ENCODE data around the gene NUP98.
"Not testable (repeated sequence)": the region's sequence is repeated elsewhere in the genome, so short reads cannot be mapped to it uniquely, and the experiment has no call there.

Gene NUP98

DNA sequence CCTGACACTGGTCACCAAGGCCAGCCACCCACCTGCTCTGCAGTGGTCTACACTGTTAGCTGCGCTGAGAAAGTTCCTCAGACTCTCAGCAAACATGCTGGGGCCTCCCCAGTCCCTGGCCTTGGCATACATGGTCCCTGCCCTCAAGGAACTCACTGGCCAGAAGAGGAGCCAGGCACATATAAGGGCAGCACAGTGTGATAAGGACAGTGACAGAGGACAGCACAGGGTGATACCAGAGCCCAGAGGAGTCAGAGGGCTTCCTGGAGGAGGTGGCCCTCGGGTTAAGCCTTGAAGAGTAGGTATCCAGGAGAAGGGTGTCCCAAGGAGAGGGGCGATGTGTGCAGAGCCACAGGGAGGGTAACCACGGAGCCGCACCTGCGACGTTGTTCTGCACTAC, 151.8 kb downstream of the NUP98 start:
- TF ChIP-seq, protein P1, sequence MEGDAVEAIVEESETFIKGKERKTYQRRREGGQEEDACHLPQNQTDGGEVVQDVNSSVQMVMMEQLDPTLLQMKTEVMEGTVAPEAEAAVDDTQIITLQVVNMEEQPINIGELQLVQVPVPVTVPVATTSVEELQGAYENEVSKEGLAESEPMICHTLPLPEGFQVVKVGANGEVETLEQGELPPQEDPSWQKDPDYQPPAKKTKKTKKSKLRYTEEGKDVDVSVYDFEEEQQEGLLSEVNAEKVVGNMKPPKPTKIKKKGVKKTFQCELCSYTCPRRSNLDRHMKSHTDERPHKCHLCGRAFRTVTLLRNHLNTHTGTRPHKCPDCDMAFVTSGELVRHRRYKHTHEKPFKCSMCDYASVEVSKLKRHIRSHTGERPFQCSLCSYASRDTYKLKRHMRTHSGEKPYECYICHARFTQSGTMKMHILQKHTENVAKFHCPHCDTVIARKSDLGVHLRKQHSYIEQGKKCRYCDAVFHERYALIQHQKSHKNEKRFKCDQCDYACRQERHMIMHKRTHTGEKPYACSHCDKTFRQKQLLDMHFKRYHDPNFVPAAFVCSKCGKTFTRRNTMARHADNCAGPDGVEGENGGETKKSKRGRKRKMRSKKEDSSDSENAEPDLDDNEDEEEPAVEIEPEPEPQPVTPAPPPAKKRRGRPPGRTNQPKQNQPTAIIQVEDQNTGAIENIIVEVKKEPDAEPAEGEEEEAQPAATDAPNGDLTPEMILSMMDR (IDR thresholded peaks at IDR 0.05; ENCODE audit: control insufficient read depth, extremely low read depth, insufficient read depth): no peak
- no peak overlapping the region for H3K4me3 ChIP-seq (ENCODE audit: low read depth, low read length)
- no peak for DNase-seq (ENCODE audit: low read depth)

DNA sequence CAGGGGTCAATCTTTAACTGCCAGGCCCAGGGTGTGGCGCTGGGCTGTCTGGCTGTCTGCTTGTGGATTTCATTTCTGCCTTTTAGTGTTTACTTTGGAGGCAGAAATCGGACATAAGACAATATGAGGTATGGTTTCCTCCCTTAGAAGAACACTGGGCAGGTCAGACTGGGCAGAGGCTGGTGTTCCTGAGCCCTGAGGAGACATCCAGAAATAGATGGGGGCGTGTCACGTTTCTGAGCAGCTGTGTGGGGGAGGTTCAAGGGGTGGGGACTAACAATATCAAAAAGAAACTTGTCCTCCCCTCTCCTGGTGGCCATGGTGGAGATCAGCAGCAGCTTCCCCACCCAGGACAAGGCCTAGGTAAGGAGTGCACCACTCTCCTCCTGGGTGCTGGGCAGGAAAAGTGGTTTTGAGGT, 152.5 kb downstream of the NUP98 start, which contains the start of gene ART1:
TSS of gene ART1 (plus strand) at position 312 of the 419 bp plus-strand sequence. CDS start 14,086 bp downstream, outside the sequence.
- TF ChIP-seq, protein P1 (IDR thresholded peaks at IDR 0.05; ENCODE audit: control insufficient read depth, extremely low read depth, insufficient read depth): no peak
- no peak for DNase-seq (ENCODE audit: low read depth)
- no peak within 1 kb of the TSS for H3K4me3 ChIP-seq (ENCODE audit: low read depth, low read length)

- not testable (repeated sequence) for H3K4me3 ChIP-seq (ENCODE audit: low read depth, low read length); DNase-seq (ENCODE audit: low read depth)
These were observed 154.2 kb downstream of the NUP98 start for GRCh38 chr11:3643102-3643546.

- no peak for DNase-seq (ENCODE audit: low read depth)
- TF ChIP-seq, protein P1 (IDR thresholded peaks at IDR 0.05; ENCODE audit: control insufficient read depth, extremely low read depth, insufficient read depth): no peak
- no peak overlapping the region for H3K4me3 ChIP-seq (ENCODE audit: low read depth, low read length)
These were observed 155.0 kb downstream of the NUP98 start for GRCh38 chr11:3642071-3642951.

GRCh38 chr11:3641701-3642070, 155.7 kb downstream of the NUP98 start, which contains the start of gene ART5:
Gene ART5, minus strand, starts transcription at chr11:3641992. Its CDS starts 130 bp downstream, at chr11:3641862.
- TF ChIP-seq, protein P1 (IDR thresholded peaks at IDR 0.05; ENCODE audit: control insufficient read depth, extremely low read depth, insufficient read depth): no peak
- DNase-seq (ENCODE audit: low read depth): no peak
- H3K4me3 ChIP-seq (ENCODE audit: low read depth, low read length): no peak within 1 kb of the TSS

DNA sequence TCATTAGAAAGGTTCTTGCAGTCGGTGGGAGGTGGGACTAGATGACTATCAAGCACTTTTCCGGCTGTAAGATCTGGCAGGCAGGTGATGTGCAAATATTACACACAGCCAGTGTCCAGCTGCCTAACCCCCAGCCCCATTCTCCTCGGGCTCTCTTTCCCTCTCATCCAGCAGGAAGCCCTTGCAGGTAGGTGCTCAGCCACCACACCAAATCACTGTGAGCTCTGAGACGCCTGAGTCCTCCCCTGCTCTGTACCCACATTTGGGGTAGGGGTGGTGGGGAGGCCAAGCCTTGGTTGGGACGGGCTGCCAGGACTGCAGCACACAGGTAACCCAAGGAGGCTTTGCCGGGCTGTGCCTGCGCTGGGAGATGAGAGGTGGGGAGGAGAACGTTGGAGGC, 156.2 kb downstream of the NUP98 start:
- H3K4me3 ChIP-seq (ENCODE audit: low read depth, low read length): no peak overlapping the region
- TF ChIP-seq, protein P1 (IDR thresholded peaks at IDR 0.05; ENCODE audit: control insufficient read depth, extremely low read depth, insufficient read depth): no peak
- DNase-seq (ENCODE audit: low read depth): no peak

- TF ChIP-seq, protein P1 (IDR thresholded peaks at IDR 0.05; ENCODE audit: control insufficient read depth, extremely low read depth, insufficient read depth): no peak
- no peak overlapping the region for H3K4me3 ChIP-seq (ENCODE audit: low read depth, low read length)
- no peak for DNase-seq (ENCODE audit: low read depth)
These were observed 157.5 kb downstream of the NUP98 start for GRCh38 chr11:3639841-3640240.
